GM12864 (cell line): Measurements from ENCODE around the gene CNTNAP5.

Experiments
- DNase-seq: peaks from one replicate; pipeline ENCODE4 v3.0.0-alpha.2; 2011; ENCODE audit warnings: low read depth
- H3K4me3 ChIP-seq: 2 replicates; pipeline ENCODE4 v1.5.1; 2011; ENCODE audit warnings: mild to moderate bottlenecking, low read depth, low read length, control low read depth
- CTCF ChIP-seq: IDR thresholded peaks from 2 replicates; pipeline ENCODE4 v1.5.1; 2011; ENCODE audit warnings: low read depth, mild to moderate bottlenecking, moderate library complexity, low read length, control low read depth, inconsistent platforms; ENCODE audit errors: missing control alignments

Gene CNTNAP5

GRCh38 chr2:124325667-124326440 lies 300.8 kb downstream of the CNTNAP5 start:
- no peak for DNase-seq
- no peak overlapping the region for H3K4me3 ChIP-seq
- TF ChIP-seq CTCF, result no peak

- H3K4me3 ChIP-seq, result no peak overlapping the region
- no peak for DNase-seq
- no peak for TF ChIP-seq CTCF
Measured at GRCh38 chr2:124327303-124327702, 302.2 kb downstream of the CNTNAP5 start.

- H3K4me3 ChIP-seq, result no peak overlapping the region
- no peak for TF ChIP-seq CTCF
- DNase-seq, result no peak
Measured at GRCh38 chr2:124328397-124328796, 303.3 kb downstream of the CNTNAP5 start.

GRCh38 chr2:124333784-124334183 lies 308.7 kb downstream of the CNTNAP5 start:
- H3K4me3 ChIP-seq, result no peak overlapping the region
- TF ChIP-seq CTCF, result no peak
- no peak for DNase-seq

- no peak for DNase-seq
- H3K4me3 ChIP-seq, result no peak overlapping the region
- no peak for TF ChIP-seq CTCF
Measured at GRCh38 chr2:124335058-124335457, 310.0 kb downstream of the CNTNAP5 start.

- no peak overlapping the region for H3K4me3 ChIP-seq
- DNase-seq, result no peak
- no peak for TF ChIP-seq CTCF
Measured at GRCh38 chr2:124339709-124340108, 314.6 kb downstream of the CNTNAP5 start.

GRCh38 chr2:124343827-124344498 lies 318.9 kb downstream of the CNTNAP5 start:
- no peak overlapping the region for H3K4me3 ChIP-seq
- DNase-seq, result no peak
- no peak for TF ChIP-seq CTCF
